ENCODE results near the gene TRABD2B. TPM values are rescaled to one million over a fixed set of nuclear protein-coding genes. Genes with fewer than 3 reads are reported as not detected.

TRABD2B gene
- total and polyA plus RNA-seq, 2 experiments from 2014 or later = 1.6 to 2.0 TPM

- TF ChIP-seq, protein P1, sequence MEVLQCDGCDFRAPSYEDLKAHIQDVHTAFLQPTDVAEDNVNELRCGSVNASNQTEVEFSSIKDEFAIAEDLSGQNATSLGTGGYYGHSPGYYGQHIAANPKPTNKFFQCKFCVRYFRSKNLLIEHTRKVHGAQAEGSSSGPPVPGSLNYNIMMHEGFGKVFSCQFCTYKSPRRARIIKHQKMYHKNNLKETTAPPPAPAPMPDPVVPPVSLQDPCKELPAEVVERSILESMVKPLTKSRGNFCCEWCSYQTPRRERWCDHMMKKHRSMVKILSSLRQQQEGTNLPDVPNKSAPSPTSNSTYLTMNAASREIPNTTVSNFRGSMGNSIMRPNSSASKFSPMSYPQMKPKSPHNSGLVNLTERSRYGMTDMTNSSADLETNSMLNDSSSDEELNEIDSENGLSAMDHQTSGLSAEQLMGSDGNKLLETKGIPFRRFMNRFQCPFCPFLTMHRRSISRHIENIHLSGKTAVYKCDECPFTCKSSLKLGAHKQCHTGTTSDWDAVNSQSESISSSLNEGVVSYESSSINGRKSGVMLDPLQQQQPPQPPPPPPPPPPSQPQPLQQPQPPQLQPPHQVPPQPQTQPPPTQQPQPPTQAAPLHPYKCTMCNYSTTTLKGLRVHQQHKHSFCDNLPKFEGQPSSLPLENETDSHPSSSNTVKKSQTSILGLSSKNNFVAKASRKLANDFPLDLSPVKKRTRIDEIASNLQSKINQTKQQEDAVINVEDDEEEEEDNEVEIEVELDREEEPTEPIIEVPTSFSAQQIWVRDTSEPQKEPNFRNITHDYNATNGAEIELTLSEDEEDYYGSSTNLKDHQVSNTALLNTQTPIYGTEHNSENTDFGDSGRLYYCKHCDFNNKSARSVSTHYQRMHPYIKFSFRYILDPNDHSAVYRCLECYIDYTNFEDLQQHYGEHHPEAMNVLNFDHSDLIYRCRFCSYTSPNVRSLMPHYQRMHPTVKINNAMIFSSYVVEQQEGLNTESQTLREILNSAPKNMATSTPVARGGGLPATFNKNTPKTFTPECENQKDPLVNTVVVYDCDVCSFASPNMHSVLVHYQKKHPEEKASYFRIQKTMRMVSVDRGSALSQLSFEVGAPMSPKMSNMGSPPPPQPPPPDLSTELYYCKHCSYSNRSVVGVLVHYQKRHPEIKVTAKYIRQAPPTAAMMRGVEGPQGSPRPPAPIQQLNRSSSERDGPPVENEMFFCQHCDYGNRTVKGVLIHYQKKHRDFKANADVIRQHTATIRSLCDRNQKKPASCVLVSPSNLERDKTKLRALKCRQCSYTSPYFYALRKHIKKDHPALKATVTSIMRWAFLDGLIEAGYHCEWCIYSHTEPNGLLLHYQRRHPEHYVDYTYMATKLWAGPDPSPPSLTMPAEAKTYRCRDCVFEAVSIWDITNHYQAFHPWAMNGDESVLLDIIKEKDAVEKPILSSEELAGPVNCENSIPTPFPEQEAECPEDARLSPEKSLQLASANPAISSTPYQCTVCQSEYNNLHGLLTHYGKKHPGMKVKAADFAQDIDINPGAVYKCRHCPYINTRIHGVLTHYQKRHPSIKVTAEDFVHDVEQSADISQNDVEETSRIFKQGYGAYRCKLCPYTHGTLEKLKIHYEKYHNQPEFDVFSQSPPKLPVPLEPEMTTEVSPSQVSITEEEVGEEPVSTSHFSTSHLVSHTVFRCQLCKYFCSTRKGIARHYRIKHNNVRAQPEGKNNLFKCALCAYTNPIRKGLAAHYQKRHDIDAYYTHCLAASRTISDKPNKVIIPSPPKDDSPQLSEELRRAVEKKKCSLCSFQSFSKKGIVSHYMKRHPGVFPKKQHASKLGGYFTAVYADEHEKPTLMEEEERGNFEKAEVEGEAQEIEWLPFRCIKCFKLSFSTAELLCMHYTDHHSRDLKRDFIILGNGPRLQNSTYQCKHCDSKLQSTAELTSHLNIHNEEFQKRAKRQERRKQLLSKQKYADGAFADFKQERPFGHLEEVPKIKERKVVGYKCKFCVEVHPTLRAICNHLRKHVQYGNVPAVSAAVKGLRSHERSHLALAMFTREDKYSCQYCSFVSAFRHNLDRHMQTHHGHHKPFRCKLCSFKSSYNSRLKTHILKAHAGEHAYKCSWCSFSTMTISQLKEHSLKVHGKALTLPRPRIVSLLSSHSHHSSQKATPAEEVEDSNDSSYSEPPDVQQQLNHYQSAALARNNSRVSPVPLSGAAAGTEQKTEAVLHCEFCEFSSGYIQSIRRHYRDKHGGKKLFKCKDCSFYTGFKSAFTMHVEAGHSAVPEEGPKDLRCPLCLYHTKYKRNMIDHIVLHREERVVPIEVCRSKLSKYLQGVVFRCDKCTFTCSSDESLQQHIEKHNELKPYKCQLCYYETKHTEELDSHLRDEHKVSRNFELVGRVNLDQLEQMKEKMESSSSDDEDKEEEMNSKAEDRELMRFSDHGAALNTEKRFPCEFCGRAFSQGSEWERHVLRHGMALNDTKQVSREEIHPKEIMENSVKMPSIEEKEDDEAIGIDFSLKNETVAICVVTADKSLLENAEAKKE (CRISPR knock-in tag; IDR thresholded peaks at IDR 0.05) = no peak
- TF ChIP-seq POLR2AphosphoS5 (IDR thresholded peaks at IDR 0.05; ENCODE audit: low read depth) (no peak), EZH2phosphoT487 (IDR thresholded peaks at IDR 0.05; ENCODE audit: unreplicated experiment) (no peak)
These were observed 159.2 kb downstream of the TRABD2B start (continued) for GRCh38 chr1:47837866-47838561.

DNA sequence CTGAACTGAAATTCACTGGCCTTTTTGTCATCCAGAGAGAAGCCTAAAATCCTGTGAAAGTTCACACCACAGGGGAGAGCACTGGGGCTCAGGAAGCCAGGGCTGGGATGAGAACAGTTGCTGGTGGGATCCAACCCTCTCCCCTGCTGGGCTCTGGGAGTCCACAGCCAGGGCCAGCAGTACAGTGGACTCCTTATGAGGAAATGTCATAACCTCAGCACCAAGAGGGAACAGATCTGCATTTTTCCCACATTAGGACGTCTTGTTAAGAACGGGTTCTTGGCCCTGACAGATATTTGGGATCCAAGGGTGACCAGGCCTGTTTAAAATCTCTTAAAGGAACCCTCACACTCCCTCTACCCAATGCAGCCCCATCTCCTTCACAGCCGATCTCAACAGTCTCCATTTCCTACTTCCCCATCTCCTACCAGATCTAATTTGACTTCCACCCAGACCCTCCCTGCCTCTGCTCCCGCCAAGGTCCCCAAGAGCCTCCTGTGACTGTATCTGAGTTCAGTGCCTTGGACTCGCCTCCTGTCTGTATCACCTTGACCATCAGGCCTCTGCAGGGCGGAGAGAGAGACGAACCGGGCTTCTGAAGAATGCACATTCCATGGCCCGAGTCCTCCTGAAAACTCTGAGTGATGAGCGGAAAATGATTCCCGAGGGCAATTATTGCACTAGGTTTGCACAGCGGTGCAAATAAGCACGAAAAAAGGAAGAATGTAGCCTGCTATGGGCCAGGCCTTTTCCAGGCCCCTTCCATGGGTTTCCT, 159.9 kb downstream of the TRABD2B start:
- Histone ChIP-seq H3K9me2 (ENCODE audit: insufficient read depth) (no peaks in the 10 kb centered on the region; the same call in 1 of the 2 replicates), H3K27me3 (ENCODE audit: insufficient read depth) (no peaks in the 10 kb centered on the region), H3K4me3 (no peak overlapping the region), H3K79me2 (replicated peaks; ENCODE audit: insufficient read depth) (no peaks in the 10 kb centered on the region), H3K4me1 (ENCODE audit: insufficient read depth) (peaks cover 5% of the 10 kb centered on the region), H2AFZ (no peak overlapping the region), H4K20me1 (replicated peaks; ENCODE audit: insufficient read depth) (no peaks in the 10 kb centered on the region), H3K4me2 (no peak overlapping the region), H3K27ac (ENCODE audit: low read depth) (no peak overlapping the region), H3K36me3 (ENCODE audit: insufficient read depth) (no peaks in the 10 kb centered on the region), H3F3A (replicated peaks; ENCODE audit: low read depth) (no peaks in the 10 kb centered on the region)
- no peak overlapping the region for H3K4me3 Mint-ChIP-seq
- peaks cover 5% of the 10 kb centered on the region; the same call in 1 of the 3 replicates for H3K9me3 Mint-ChIP-seq
- peaks cover 8% of the 10 kb centered on the region for H3K27me3 Mint-ChIP-seq (ENCODE audit: insufficient read depth, low read depth, poor library complexity)
- H3K27ac Mint-ChIP-seq = no peak overlapping the region
- no peaks in the 10 kb centered on the region; the same call in 2 of the 3 replicates for H3K36me3 Mint-ChIP-seq (ENCODE audit: low read depth)
- ATAC-seq = no peak
- DNase-seq (ENCODE audit: low spot score) = no peak
- peaks cover 12% of the 10 kb centered on the region for H3K4me1 Mint-ChIP-seq
- TF ChIP-seq CREB1 (CRISPR knock-in tag; IDR thresholded peaks at IDR 0.05; ENCODE audit: low read depth) (no peak), STAT1 (IDR thresholded peaks at IDR 0.05; ENCODE audit: unreplicated experiment) (no peak), ZNF114 (CRISPR knock-in tag; IDR thresholded peaks at IDR 0.05) (no peak), REST (IDR thresholded peaks at IDR 0.05; ENCODE audit: unreplicated experiment) (no peak), EZH2 (IDR thresholded peaks at IDR 0.05; ENCODE audit: low read depth, unreplicated experiment) (no peak), POLR2AphosphoS5 (IDR thresholded peaks at IDR 0.05; ENCODE audit: low read depth) (no peak)
